Measurements from ENCODE around the gene CDCA4. TPM values are rescaled to one million over a fixed set of nuclear protein-coding genes. Genes with fewer than 3 reads are reported as not detected.
A peak's percentile ranks its signal among the peaks of the same experiment; 100 is the strongest.

CDCA4 gene
- total RNA-seq, 1 donor from 2014 or later = 26.3 TPM

- DNase-seq (ENCODE audit: low read depth in 2 of 2) = peak; percentile 55 to 80
Measured at GRCh38 chr14:104976198-104977007, 44.5 kb downstream of the CDCA4 start.

GRCh38 chr14:104975481-104976197 lies 45.2 kb downstream of the CDCA4 start:
- peak in 1 of 2 donors; percentile 21 for DNase-seq (ENCODE audit: low read depth in 2 of 2)

DNA sequence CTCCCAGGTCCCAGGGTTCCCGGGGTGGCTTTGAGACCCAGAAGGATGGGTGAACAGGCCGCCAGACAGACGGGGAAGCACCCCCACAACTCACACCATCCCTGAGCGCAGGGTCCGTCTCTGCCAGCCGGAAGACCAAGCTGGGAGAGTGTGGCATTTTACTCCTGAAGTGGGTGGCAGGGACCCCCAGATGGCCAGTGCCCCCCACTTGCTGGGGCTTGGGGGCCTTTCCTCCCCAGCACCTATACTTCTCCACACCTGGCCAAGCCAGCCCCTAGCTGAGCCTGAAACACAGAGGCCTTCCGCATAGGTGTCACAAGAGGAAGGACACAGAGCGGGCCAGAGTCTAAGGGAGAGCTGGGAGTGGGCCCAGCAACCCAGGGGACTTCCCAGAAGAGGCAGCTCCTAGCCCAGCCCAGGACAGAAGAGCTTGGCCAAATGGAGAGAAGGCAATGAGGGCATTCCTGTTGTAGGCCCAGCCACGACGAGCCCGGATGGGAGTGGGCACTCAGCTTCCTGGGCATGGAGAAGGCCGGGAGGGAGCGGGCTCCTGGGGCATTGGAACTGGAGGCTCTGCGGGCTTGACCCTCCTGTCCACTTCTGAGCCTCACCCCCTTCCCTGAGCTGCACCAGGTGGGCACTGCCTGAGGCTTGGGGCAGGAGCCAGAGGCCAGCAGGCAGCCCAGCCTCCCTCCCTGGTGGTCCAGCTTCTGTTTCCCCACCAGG lies 46.1 kb downstream of the CDCA4 start:
- no peak for DNase-seq (ENCODE audit: low read depth in 2 of 2)

DNA sequence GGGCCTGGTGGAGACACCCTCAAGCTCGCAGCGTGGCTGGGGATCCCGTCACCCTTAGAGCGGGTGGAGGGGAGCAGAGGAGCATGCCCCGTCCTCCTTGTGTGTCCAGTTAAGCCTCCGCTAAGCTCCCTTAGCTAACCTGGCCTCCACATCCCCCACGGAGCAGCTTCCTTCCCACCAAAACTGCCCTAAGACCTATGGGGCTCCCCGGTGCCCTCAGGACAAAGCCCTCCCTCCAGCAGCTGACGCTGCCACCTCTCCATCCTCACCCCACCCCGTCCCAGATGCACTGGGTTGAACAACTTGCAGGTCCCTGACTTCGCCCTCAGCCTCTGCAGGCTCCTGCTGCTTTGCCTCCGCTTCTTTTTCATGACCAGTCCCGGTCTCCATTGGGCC lies 46.7 kb downstream of the CDCA4 start:
- DNase-seq (ENCODE audit: low read depth in 2 of 2) = no peak

DNA sequence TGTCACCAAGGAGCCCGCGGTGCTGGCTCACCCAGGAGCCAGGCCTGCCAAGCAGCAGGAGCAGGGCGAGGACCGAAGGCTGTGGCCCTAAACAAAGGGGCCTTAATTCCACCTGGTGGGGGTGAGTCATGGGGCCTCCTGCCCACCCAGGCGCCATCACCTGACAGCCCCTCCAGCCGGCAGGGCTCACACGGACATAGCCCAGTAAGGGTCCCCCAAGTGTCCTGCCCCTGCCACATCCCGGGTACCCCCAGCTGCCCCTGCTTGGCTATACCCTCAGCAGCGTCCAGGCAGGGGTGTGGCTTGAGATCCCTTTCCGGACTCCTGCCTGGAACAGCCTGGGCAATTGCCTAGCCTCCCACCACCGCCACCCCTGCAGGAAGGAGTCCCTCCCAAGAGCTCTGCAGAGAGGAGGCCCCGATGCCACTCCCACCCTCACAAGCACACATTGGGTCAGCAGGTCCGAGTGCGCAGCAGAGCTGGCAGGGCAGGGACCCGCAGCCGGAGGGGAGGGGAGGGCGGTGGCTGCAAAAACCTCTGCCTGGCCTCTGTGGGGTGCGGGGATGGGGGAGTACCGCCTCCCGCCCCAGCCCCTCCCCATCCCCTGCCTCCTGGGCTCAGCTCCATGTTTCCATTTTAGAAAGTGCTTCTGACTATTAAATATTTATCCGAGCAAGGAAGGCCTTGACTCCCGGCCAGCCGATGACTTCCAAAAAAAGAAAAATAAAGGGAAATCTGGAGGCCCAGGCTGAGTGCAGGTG lies 47.3 kb downstream of the CDCA4 start:
- DNase-seq (ENCODE audit: low read depth in 2 of 2) = no peak

- peak in 1 of 2 donors; percentile 90 for DNase-seq (ENCODE audit: low read depth in 2 of 2)
Measured at GRCh38 chr14:104973135-104973384, 47.8 kb downstream of the CDCA4 start.

GRCh38 chr14:104972301-104973134 lies 48.4 kb downstream of the CDCA4 start:
- peak in 1 of 2 donors; percentile 78 for DNase-seq (ENCODE audit: low read depth in 2 of 2)

GRCh38 chr14:104971447-104972240 lies 49.2 kb downstream of the CDCA4 start:
- DNase-seq (ENCODE audit: low read depth in 2 of 2) = no peak

GRCh38 chr14:104970231-104971068 lies 50.4 kb downstream of the CDCA4 start:
- DNase-seq (ENCODE audit: low read depth in 2 of 2) = peak in 1 of 2 donors; percentile 90

DNA sequence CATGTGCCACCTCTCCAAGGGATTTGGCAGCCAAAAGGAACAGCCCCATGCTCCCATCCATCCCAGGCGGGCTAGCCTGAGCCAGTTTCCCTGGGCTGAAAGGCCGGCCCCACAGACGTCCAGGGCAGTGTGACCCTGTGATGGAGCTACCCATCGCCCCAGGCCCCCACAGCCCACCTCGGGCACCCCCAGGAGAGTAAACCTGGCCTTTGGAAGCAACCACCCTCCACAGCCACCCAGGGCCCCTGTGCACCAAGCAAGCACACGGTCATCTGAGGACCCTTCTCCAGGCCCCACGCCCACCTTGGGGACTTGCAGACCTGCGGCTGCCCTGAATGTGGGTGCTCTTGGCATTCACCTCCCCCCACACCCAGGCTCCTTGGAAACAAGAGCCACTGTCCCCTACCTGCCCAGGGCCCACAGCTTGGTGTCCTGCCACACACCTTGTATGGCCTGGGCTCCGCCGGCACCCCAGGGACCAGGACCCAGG lies 51.1 kb downstream of the CDCA4 start:
- DNase-seq (ENCODE audit: low read depth in 2 of 2) = no peak

DNA sequence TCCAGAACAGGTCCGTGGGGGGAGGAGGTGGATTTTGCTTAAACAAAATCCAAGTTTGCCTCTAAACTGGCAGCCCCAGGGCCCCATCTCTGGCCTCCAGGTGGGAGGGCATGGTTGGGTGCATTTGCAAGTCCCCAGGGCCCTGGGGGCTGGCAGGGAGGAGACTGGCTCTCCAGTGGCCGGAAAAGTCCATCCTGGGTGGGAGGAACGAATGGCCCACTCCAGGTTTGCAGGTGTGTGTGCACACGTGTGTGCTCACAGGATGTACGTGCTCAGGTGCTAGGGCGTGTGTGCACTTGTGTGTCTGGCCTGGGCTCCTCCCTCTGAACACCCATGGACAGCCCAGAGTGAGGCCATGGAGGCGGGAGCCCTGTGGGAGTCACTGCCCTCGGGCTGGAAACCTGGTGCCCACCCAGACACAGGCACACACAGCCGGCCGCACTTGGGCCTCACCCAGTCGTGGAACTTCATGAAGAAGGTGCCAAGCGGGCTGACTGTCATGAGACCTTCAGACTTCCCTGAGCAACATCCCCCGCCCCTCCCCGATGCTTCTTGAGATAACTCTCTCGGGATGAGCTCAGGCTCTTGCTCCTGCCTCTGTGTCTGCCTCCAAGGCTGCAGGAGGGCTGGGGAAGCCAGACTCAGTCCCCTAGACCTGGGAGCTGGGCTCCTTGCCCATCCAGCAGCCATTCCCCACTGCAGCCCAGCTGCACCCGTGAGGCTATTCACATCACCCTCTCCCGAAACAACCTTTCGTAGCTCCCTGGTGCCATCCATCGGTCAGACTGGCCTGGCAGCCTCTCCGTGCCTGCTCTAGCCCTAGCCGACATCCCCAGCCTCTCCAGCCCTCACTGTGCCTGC lies 52.1 kb downstream of the CDCA4 start:
- no peak for DNase-seq (ENCODE audit: low read depth in 2 of 2)

DNA sequence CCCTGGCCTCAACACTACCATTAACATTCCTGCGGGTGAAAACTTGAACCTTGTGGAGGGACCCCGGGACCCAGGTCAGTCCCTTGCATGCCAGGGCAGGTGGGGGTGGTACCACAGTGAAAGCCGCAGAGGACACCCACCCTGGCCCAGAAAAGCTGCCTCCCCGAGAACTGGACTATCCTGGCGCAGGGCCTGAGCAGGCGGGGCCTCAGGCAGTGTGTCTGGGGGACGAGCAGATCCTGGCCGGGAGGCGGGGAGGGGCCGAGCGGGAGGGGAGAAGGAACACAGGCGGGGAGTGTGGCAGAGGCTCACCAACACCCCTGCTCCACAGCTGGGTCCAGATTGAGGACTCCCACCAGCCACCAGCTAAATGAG lies 52.7 kb downstream of the CDCA4 start:
- peak in 1 of 2 donors; percentile 65 for DNase-seq (ENCODE audit: low read depth in 2 of 2)

- DNase-seq (ENCODE audit: low read depth in 2 of 2) = peak in 1 of 2 donors; percentile 77
Measured at GRCh38 chr14:104967386-104968152, 53.3 kb downstream of the CDCA4 start.

- no peak for DNase-seq (ENCODE audit: low read depth in 2 of 2)
Measured at GRCh38 chr14:104966981-104967385, 53.9 kb downstream of the CDCA4 start.

DNA sequence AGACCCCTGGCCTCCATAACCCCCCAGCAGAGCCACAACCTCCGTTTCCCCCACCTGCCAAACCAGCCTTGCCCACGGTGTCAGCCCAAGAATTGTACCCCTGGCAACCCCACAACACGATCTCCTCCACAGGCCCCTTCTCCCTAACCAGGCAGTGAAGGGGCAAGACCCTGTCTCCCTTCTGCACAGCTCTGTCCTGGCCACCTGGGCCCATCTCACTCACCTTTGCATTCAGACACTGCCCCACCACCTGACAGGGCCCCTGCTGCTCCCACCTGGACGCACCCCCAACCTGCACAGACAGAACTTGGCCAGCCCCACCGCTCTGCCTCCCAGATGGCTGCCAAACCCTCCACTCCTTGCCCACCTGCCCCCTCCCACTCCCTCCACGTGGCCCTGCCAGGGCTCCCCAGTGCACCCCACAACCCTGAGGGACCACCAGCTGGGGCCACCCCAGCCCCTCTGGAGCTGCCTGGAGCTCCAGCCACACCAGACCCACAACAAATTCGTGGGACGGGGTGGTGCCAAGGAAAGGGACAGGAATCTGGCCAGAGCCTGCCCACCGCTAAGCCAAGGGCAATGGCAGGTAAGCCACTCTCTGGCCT lies 54.5 kb downstream of the CDCA4 start:
- no peak for DNase-seq (ENCODE audit: low read depth in 2 of 2)

DNA sequence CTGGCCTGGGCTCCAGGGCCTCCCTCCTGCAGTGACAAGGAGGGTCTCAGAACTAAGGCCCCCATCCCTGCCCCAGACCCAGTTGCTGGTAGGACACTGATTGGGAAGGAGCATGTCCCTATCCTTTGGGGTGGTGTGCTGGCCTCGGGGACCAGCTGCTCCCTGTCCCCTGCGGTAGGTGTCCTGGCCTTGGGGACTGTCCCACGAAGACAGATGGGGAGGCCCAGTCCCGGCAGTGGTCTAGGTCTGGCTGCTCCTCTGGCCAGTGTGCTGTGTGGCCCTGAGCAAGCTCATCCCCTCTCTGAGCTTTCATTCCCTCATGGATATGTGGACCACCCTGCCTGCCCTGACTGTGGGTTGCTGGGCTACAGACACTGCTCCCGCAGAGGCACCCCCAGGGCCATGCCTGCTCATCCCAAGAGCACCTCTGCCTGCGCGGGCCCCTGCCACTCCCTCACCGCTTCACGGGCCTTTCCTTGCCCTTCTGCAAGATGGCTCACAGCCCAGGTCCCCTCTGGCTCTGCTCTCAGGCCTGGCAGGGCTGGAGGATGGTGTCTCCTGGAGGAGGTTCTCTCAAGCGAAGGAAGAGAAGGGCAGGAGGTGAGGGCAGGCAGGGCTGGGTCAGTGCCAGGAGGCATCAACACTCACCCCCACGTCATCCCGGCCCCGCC lies 55.2 kb downstream of the CDCA4 start:
- DNase-seq (ENCODE audit: low read depth in 2 of 2) = no peak

Data from dermis microvascular lymphatic vessel endothelial cell (primary cell).